Pancreas (tissue), 10 donors: ENCODE results near the gene CD83. TPM values are rescaled to one million over a fixed set of nuclear protein-coding genes. Genes with fewer than 3 reads are reported as not detected.
A peak's percentile ranks its signal among the peaks of the same experiment; 100 is the strongest.

Source experiments
- ATAC-seq, 4 donors: fragments of 200-7000 bp; cut with Tn5 transposase; one replicate each; pipeline versions ENCODE4 v1.8.0 to v1.9.1; 2020; ENCODE audit warnings: mild to moderate bottlenecking in 4 of 4, moderate library complexity in 4 of 4
- DNase-seq, 6 donors: peaks; one replicate each; pipeline ENCODE4 v3.0.0-alpha.2; 2020
- FAIRE-seq: peaks from 2 replicates; lab custom pipeline; 2012; peaks lifted over from hg19 to GRCh38; lab: Jason Lieb, UNC
- H3K27ac ChIP-seq, 4 donors: fragments of 200-600 bp; sonication (generic); 1 replicate in 3 of 4; 2 replicates in 1 of 4; pipeline versions ENCODE4 v1.5.0 to v1.8.0; 2020
- H3K27me3 ChIP-seq, 4 donors: fragments of 200-600 bp; one replicate each; pipeline ENCODE4 v1.8.0; 2021
- H3K36me3 ChIP-seq, 3 donors: fragments of 200-600 bp; sonication (generic) in 1 of 3; one replicate each; pipeline versions ENCODE4 v1.5.0 to v1.8.0; 2020 to 2021
- H3K4me1 ChIP-seq, 3 donors: fragments of 200-600 bp; one replicate each; pipeline ENCODE4 v1.8.0; 2021
- H3K4me3 ChIP-seq, 4 donors: fragments of 200-600 bp; sonication (generic) in 2 of 4; one replicate each; pipeline versions ENCODE4 v1.5.0 to v1.8.0; 2020 to 2021
- H3K9me3 ChIP-seq, 4 donors: fragments of 200-600 bp; one replicate each; pipeline ENCODE4 v1.8.0; 2021
- WGBS, 2 donors: extraction: QIAGEN DNeasy Blood & Tissue Kit; methylation state at CpG; one replicate each; pipeline ENCODE4 v1.1.7; 2013; 5-methylcytosine and 5-hydroxymethylcytosine counted together
- intact Hi-C, 3 donors: fragments of 100-400 bp; cut with DNase I; formaldehyde crosslinking; loops; one replicate each; pipeline versions ENCODE4 v1.11.1 to v1.14.2; 2022
- polyA plus RNA-seq, 2 donors: library from polyadenylated mRNA; stranded (reverse); fragments of 200-250 nt; gene quantifications; one replicate each; pipeline ENCODE4 v1.2.3, GENCODE V29; 2013
- total RNA-seq, 6 donors: library from RNA; stranded (reverse); fragmentation: NEBNext Ultra II Directional in 4 of 6; extraction: Animal tissue kit (Norgen Biotek cat#: 25700) in 4 of 6; gene quantifications; one replicate each; pipeline versions ENCODE4 v1.2.1 to v1.2.4, GENCODE V29; 2021 to 2023
- TF ChIP-seq, protein P1 (sequence below), 4 donors: fragments of 200-600 bp; sonication (generic) in 3 of 4; IDR thresholded peaks; one replicate each; pipeline versions ENCODE4 v1.5.0 to v1.8.0; 2021; ENCODE audit warnings: antibody characterized with exemption in 4 of 4
- donor health status: healthy with polysubstance abuse.
- donor health status: DM: no; HTN: no; CAD: no; lungs with moderate emphysema.
- donor health status: DM: no; HTN: no; CAD: no.
- donor health status: control.
- donor health status: control.
- donor health status: Bipolar disorder and iron deficiency.
- donor health status: DM: yes; HTN: yes; CAD: no.
- donor health status: DM: no; HTN: no; CAD: no.
- donor health status: DM: no; HTN: no; CAD: no.
- donor health status: DM: yes; HTN: yes; CAD: no.

Gene CD83
- total and polyA plus RNA-seq, 8 donors, result 0.72 to 5.1 (median 1.3) TPM

DNA sequence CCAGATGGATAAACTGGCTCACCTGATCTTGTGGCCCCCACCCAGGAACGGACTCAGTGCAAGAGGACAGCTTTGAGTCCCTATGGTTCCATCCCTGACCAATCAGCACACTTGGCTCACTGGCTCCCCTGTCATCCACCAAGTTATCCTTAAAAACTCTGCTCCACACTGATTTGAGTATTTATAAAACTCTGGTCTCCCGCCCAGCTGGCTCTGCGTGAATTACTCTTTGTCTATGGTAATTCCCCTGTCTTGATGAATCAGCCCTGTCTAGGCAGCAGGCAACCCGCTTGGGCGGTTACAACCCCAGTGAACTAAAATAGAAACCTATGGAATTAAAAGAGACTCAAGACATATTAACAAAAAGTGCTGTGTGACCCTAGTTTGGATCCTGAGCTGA lies 38.1 kb upstream of the CD83 start:
- DNase-seq, result no peak
- intact Hi-C loops, result no loop called here

DNA sequence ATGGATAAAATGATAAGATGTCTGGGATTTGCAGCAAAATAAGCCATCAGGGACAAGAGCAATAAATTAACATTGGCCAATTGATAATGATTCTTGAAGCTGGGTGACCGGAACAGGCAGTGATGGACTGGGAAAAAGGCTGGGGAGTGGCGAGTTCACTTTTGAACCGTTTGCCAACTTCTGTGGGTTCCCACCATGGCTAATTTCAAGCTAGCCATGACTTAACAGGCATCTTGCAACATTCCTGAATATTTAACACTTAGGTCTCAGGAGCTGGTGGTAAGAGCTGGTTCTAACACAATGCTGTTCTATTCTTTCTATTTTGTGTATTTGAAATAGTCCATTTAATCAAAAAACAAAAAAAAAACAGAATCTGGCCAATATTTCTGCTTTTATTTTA lies 37.6 kb upstream of the CD83 start:
- Histone ChIP-seq H3K4me1 (peaks cover 0 to 7% (median 0%) of the 10 kb centered on the region in 3 donors), H3K4me3 (no peak overlapping the region), H3K36me3 (no peaks in the 10 kb centered on the region), H3K27me3 (no peaks in the 10 kb centered on the region), H3K9me3 (no peaks in the 10 kb centered on the region), H3K27ac (no peak overlapping the region)
- TF ChIP-seq, protein P1, sequence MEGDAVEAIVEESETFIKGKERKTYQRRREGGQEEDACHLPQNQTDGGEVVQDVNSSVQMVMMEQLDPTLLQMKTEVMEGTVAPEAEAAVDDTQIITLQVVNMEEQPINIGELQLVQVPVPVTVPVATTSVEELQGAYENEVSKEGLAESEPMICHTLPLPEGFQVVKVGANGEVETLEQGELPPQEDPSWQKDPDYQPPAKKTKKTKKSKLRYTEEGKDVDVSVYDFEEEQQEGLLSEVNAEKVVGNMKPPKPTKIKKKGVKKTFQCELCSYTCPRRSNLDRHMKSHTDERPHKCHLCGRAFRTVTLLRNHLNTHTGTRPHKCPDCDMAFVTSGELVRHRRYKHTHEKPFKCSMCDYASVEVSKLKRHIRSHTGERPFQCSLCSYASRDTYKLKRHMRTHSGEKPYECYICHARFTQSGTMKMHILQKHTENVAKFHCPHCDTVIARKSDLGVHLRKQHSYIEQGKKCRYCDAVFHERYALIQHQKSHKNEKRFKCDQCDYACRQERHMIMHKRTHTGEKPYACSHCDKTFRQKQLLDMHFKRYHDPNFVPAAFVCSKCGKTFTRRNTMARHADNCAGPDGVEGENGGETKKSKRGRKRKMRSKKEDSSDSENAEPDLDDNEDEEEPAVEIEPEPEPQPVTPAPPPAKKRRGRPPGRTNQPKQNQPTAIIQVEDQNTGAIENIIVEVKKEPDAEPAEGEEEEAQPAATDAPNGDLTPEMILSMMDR (IDR thresholded peaks at IDR 0.05), result no peak
- FAIRE-seq, result no peak
- 65 to 70% methylated on average over 3 of the region's 3 CpGs for WGBS, 2 donors
- DNase-seq, result no peak
- no peak for ATAC-seq
- intact Hi-C loops, result no loop called here

More for the DNA sequence above, 38.1 kb upstream of the CD83 start:
- no peaks in the 10 kb centered on the region for H3K36me3 ChIP-seq
- H3K9me3 ChIP-seq, result no peaks in the 10 kb centered on the region
- TF ChIP-seq, protein P1 (IDR thresholded peaks at IDR 0.05), result no peak
- H3K4me1 ChIP-seq, result peaks cover 0 to 9% (median 0%) of the 10 kb centered on the region in 3 donors
- FAIRE-seq, result no peak
- H3K27me3 ChIP-seq, result no peaks in the 10 kb centered on the region
- H3K27ac ChIP-seq, result no peak overlapping the region
- WGBS, 2 donors, result 52 to 53% methylated on average over 5 of the region's 5 CpGs
- H3K4me3 ChIP-seq, result no peak overlapping the region
- ATAC-seq, result peak in 2 of 4 donors; percentile 35 to 61

DNA sequence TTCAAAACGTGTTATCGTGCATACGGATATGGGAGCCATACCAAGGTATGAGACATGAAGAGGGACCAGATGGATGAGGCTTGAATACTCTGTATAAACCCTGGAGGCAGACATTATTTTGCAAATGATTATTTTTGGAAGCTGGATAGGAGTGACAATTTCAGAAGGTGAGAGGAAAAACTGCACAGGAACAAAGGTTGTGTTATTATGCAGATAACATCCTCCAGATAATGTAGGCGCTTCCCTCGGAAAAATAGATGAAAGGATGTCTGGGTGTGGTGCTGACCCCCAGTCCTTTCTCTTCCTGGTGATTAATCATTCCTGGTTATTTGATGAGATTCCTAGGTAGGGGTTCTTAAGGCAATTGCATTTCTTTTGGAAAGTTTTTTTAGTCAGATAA lies 36.4 kb upstream of the CD83 start:
- intact Hi-C loops, result no loop called here
- no peak for DNase-seq
- H3K27ac ChIP-seq, result no peak overlapping the region
- no peaks in the 10 kb centered on the region for H3K9me3 ChIP-seq
- no peak for ATAC-seq
- no peak overlapping the region for H3K4me3 ChIP-seq
- H3K4me1 ChIP-seq, result no peaks in the 10 kb centered on the region
- FAIRE-seq, result no peak
- H3K27me3 ChIP-seq, result no peaks in the 10 kb centered on the region
- H3K36me3 ChIP-seq, result no peaks in the 10 kb centered on the region
- 82 to 86% methylated on average over 5 of the region's 5 CpGs for WGBS, 2 donors
- TF ChIP-seq, protein P1 (IDR thresholded peaks at IDR 0.05), result no peak

DNA sequence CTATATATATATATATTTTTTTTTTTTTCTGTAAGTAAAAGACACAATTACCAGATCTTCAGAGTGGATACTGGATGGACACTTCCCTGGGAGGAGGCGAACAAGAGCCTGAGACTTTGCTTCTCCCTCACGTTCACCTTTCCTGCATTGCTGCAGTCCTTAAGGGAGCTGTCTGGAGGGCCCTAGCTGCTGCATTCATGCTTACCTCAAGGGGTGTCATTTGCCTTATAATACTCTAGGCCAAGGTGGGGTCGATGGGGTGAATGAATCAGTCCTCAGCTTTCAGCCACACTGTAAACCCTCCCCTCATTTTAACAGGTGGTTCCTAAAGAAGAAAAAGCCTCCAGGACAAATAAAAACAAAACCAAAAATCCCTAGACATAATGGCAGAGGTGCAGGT lies 34.8 kb upstream of the CD83 start:
- ATAC-seq (no peak), FAIRE-seq (no peak), DNase-seq (no peak)
- Histone ChIP-seq H3K4me1 (no peaks in the 10 kb centered on the region), H3K27me3 (no peaks in the 10 kb centered on the region), H3K36me3 (no peaks in the 10 kb centered on the region), H3K9me3 (no peaks in the 10 kb centered on the region), H3K4me3 (no peak overlapping the region), H3K27ac (no peak overlapping the region)
- intact Hi-C loops, result no loop called here
- 65% methylated on average over 3 of the region's 3 CpGs for WGBS, 2 donors
- TF ChIP-seq, protein P1 (IDR thresholded peaks at IDR 0.05), result no peak

DNA sequence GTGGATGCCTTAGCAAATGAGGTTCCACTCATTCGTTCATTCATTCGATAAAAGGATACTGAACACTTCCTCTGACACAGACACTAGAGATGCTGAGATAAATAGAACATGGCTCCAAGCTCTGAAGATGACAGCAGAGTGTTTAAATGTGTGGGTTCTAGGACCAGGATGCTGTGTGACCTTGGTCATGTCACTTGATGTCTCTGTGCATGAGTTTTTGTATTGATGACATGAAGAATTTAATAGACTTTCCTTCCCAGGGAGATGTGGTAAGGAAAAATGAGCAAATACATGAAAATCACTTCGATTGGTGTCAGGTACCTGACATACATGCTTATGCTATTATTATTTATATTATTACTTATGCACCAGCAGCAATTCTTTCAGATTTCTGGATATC lies 34.3 kb upstream of the CD83 start:
- no peak for FAIRE-seq
- intact Hi-C loops, result no loop called here

More for the DNA sequence above, 34.3 kb upstream of the CD83 start:
- no peaks in the 10 kb centered on the region for H3K36me3 ChIP-seq
- TF ChIP-seq, protein P1 (IDR thresholded peaks at IDR 0.05), result no peak
- H3K4me3 ChIP-seq, result no peak overlapping the region
- H3K4me1 ChIP-seq, result no peaks in the 10 kb centered on the region
- DNase-seq (no peak), ATAC-seq (no peak)
- no peaks in the 10 kb centered on the region for H3K9me3 ChIP-seq
- H3K27me3 ChIP-seq, result no peaks in the 10 kb centered on the region
- H3K27ac ChIP-seq, result no peak overlapping the region
- WGBS, 2 donors, result 83% methylated on average over 3 of the region's 3 CpGs
